GM18508 (cell line): ENCODE data around the gene CHST13.

Source experiments
- ATAC-seq: cut with Tn5 transposase; IDR thresholded peaks from one replicate; pipeline ENCODE4 v1.9.1; 2021; ENCODE audit warnings: moderate number of reproducible peaks; ENCODE audit not compliant: insufficient read depth, unreplicated experiment

The CHST13 gene

DNA sequence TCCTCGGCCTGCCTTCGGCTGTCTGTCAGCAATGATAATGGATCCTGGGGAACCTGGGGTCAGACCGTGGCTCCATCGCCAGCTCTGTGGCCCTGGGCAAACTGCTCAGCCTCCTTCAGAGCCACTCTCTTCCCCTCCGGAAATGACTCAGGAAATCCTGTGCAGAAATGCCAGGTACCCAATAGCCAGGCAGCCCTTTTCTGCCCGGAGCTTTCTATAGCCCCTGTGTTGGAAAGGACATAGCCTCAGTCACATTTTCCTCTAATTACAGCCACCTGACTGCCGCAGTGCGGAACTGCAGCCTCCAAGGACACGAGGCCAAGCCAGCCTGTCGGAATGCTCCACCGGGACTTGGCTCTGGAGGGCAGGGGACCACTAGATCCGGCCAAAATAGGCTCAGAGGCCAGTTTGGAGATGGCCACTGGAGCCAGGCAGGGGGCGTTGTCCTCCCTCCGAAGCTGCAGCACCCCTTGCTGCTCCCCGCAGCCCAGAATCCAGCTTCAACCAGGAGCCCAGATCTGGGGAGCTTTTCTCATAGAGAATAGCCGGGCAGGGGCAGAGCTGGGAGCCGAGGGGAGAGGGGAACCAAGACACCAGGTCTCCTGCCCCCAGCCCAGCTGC lies 36.7 kb upstream of the CHST13 start:
- no peak for ATAC-seq

DNA sequence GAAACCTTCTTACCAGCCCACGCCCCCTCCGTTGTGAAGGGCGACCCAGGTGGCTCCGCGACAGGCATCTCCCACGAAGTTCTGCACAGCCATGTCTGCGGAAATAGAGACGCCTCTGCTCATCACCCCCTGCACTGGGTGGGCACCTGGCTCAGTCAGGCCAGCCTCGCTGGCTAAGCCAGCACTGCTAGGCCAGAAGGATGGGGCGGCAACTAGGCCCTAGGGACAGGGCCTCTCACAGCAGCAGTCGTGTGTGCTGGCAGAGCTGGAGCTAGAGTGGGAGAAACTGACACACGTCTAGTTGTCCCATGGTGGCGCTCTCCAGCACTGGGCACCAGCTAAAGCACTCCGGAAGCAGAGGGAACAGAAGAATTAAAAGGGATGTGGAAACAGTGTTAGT lies 35.8 kb upstream of the CHST13 start:
- no peak for ATAC-seq

DNA sequence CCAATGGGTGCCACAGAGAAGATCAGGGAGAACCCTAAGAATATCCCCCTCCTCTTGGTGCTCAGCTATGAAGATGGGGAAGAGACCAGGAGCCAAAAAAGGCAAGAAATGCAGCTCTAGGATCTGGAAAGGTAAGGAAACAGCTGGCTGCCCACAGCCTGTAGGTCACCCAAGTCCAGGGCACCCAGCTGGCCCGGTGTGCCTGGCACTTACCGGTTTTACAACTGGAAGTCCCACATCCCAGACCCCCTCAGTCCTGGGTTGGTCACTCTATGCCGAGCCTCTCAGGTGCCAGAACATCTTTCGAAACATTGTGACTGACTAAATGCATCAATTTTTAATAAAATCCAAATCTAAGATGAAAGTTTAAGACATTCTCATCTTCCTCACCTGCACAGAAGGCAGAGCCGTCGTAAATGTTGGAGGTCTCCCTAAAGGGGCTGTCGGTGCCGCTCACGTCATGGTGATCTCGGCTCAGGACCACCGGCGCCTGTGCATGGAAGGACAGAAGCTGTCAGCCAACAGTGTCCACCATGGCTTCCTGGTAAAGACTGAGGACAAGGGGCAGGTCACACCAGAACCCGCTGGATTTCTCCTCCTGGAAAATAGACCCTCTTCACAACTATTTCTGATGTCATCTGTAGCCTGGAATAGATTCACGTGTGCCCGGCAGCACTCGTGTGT lies 34.9 kb upstream of the CHST13 start:
- ATAC-seq = no peak

DNA sequence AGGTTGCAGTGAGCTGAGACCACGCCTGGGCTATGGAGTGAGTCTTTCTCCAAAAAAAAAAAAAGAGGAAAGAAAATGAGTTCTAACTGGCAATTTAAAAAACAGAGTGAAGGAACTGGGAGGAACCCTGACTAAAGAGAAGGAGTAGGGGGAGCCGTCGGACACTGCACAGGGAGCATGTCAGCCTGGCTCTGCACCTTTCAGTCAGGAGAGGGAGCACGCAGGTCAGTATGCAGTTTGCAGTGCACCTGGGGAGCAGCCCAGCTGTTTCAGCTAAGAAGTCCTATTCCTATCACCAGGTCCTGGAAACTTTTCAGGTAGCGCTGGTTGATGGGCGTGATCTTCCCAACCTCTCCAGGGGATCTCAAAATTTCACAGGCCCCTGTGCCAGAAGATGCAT lies 33.3 kb upstream of the CHST13 start:
- ATAC-seq = no peak

DNA sequence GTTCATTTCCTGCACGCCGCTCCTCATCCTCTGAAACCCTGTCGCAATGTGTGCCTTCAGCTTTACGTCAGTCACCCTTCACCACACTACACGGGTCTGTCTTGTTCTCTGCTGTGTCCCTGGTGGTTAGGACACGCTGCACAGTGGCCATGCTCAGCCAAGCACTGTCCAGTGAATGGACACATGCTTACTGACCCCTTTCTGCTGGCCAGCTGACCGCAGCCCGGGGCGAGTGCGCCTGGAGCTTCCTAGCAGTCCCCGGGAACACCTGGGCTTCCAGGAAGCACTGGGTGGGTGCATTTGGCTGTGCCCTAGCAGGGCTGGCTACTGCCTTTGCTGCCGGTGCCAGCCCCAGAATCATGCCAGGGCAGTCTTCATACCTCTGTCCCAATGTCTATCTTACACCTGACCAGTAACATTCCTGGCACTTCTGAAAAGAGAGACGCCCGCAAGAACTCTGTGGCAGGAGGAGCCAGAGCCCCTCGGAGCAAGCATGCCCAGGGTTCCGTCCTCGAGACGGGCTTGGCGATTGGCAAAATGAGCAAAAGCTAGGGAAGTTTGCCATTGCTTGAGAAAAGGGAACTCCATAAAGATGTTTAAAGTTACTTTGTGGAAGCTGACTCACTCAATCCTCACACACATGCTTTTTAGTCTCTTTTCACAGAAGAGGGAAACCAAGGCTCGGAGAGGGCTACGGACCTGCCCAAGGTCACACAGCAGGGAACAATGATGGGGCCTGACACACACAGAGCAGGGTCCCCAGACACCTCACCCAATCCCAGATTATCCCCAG lies 32.5 kb upstream of the CHST13 start:
- no peak for ATAC-seq

DNA sequence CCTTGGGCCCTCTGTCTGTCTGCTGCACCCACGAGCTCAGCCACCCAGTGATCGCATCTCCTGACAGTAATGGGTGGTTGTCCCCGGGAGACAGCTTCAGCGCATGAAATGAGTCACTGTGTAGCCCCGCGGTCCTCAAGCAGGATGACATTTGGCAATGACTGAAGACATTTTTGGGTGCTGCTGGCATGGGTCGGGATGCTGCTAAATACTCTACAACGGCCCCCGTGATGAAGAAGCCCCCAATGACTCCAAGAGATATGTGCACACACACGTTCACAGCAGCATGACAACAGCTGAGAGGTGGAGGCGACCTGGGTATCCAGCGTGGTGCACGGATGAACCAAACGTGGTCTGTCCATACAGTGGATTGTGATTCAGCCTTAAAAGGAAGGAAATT lies 30.9 kb upstream of the CHST13 start:
- no peak for ATAC-seq

DNA sequence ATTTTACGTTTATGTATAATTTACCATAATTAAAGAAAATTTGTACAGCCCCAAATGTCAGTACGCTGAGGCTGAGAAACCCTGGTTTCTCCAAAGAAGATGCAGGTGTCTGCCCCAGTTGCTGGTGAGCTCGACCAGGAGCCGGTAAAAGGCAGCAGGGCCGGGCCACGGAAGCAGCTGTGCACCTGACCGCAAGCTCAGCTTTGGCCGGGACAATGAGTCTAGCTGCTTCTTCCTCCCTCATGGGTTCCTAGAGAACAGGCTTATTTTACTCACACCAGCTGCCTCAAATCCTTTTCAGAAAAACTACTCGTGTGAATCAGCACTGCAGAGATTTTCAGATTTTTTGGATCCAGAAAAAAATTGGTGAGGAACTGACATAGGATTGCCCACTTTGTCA lies 30.2 kb upstream of the CHST13 start:
- ATAC-seq = no peak

DNA sequence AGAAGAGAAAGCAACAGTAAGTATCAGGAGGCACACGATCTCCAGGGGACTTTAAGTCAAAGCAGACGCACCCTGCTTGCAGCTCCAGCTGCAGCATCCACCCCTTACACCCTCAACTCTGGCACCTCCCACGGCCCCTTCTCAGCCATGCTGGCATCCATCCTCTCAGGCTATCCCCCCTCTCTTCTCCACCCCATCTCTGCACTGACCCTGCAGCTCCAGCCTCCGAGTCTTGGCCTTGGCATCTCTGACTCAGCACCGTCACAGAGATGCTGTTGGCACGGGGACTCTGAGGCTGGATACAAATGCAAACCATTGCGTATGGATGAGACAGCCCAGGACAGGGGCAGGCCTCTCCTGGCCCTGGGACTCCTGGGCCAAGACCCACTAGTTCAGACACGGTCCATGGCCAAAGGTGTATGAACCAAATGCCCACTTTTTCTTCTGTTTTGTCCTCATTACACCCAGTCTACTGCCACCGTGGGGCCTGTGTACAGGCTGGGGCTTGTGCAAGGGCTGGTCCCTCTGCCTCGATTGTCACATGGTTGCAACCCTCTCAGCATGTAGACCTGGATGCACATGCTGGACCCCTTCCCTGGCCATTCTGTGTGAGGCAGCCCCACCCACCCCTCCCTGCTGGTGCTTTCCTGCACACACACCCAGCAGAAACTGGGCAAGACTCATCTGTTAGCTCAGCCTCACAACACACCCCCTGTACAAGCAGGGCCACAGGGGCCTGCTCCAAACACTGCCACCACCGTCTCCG lies 29.6 kb upstream of the CHST13 start:
- ATAC-seq = no peak

DNA sequence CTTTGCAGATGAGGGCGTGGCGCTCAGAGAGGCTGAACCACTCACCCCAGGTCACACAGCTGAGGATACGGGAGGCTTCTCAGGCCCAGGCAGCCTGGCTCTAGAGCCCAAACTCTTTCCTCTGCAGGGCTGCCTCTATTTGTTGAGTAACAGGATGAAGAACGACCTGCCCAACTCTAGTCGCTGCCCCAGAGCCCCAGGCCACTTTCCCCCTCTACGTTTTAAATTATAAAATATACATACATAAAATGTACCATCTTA lies 29.1 kb upstream of the CHST13 start:
- ATAC-seq = no peak

DNA sequence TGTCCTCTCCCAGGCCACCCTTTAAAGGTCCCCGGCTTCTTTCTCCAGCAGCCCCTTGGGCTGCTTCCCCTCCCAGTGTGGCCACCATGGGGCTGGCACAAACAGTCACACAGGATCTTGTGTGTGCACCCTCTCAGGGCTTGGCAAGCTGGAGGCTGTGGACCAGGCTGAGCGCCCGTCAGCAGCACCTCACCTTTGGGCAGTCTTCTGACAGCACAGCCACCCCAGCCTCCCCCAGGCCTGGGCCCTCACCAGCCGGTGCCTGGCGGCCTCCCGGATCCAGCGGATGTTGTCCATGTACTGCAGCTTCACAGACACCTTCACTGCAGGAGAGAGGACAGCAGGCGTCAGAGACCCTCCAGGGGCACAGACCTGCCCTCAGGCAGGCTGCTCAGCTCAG lies 28.2 kb upstream of the CHST13 start:
- ATAC-seq = no peak

DNA sequence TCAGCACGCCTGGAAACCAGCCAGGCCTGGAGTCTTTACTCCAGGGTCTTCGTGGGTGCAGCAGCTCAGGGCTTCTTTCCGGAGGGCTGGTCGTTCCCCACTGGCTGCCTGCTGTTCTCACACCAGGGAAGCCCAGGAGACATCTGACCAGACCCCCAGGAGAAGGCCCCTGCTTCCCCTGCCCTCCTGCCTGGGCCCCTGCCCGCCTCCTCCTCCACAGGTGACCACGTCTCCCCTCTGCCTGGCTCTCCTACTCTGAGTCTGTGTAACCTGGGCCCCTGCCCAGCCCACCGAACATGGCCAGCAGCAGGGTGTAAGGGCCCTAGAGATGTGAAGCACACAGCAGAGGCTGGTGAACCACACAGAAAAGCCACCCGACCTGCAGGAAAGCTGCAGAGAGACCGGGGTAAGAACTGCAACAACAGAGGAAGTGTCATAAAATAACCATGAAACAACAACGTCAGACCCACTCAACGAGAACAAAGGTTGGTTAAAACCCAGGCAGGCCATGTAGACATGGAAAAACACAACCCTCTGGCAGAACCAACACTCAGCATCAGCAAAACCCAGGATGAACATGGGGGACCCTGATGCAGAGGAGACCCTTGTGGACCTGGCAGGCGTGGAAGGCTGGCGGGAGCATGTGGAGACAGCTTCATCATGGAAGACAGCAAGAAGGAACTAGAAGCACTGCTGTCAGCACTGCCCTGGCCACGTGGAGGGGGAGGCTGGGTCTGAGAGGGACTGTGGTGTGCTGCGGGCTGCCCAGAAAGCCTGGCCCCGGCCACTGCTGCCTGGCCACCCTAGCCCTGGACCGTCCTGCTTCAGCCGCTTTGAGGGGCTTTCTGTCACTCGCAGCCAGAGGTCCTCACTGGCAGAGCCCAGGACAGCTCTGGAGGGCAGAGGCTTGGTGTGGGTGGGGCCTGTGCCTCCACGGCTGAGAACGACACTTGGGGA lies 26.8 kb upstream of the CHST13 start:
- no peak for ATAC-seq

DNA sequence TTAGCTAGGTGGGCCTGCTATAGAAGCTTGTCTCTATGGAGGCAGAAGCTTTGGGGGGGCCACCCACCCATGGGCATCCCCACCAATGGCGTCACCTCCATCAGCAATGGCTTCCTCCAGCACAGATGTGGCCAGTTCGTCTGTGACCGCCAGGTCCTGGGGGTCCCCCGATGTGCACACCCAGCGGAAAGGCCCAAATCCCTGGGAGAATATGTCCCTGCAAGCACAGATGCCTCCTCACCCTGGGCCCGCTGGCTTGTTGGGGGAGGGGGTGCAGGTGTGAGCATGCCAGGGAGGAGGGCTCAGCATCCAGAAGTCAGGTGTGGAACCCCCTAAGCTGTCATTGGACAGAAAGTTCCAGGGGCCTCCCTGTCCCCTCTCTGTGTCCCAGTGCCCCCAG lies 26.0 kb upstream of the CHST13 start:
- ATAC-seq = no peak

DNA sequence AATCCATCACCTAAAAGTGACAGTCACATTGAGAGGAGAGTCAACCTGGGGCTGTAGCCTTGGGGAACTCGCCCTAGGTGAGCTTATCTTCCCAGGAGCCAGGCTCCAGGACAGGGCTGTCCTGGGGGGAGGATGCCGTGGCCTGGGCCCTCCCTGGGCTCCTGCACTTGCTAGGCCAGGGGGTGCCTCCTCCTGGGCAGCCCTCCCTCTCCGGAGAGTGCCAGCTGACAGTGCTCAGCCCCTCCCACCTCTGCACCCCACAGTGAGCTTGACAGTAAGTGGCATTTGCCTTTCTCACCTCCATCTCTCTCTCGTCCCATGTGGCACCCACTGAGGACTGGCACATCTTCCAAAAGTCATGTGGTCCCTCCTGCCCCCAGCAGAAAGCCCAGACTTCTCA lies 25.5 kb upstream of the CHST13 start:
- ATAC-seq = no peak

DNA sequence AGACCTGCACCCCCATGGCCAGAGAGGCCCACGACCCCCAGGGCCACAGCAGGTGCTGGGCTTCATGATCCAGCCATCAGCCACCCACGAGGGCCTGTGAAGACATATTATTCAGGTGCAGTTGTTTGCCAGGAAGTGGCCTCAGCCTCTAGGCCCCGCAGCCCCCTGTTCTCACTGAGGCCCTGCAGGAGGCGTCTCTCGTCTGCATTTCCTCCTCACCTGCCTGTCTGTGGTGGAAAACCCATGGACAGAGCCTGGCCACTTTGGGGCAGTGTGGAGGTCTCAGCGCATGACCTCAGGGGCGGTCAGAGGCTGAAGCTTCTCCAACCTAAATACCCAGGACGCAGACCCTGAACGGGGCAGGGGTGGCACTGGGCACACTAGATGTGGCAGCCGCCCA lies 25.0 kb upstream of the CHST13 start:
- ATAC-seq = no peak

DNA sequence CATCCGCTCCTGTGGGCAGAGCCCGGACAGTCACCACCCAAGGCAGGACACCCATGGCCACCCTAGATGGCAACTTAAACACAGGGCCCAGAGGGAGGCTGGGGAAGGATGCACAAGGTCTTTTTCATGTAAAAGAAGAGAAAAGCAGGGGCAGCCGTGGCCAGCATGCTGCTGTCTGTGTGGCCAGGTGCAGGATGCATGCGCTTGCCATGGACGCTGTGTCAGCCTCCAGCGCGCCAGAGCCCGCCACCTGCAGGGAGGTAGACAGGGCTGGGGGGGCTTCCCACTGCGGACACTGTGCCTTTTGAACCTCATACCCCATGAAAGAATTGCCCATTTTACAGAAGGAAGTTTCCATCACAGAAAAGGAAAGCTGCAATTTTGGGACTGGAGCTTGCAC lies 24.6 kb upstream of the CHST13 start:
- no peak for ATAC-seq

DNA sequence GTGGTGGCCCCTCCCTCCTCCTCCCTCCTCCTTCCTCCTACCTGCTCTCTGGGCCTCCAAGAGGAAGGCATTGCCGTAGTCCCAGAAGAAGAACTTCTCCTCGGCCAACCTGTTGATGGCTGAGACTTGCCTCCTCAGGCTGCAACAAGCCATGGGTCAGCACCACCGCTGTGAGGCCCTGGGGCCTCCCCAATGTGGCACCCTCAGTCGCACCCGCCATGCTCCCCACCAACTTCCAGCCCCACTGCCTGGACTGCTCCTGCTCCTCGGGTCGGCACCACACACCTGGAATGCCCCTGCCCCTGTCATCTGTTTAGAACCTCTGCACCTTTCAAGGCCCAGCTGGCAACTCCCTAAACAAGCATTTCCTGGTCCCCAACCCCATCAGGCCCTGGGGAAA lies 23.9 kb upstream of the CHST13 start:
- ATAC-seq = no peak

DNA sequence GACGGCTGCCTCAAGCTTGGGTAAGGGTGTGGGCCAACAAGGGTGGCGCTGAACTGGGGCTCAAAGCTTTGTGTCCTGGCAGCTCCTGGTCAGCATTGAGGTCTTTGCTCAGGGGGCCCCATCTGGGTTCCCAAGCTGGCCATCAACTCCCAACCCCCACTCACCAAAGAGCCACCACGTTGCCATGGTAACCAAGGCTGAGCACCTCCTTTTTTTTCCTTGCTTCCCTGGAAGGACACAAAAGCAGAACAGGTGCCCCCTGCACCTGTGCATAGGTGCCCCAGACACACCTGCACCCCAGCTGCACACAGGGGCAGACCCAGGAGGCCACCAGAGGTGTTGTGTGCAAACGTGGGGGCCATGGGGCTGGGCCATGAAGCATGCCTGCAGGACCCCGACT lies 22.9 kb upstream of the CHST13 start:
- ATAC-seq = no peak

DNA sequence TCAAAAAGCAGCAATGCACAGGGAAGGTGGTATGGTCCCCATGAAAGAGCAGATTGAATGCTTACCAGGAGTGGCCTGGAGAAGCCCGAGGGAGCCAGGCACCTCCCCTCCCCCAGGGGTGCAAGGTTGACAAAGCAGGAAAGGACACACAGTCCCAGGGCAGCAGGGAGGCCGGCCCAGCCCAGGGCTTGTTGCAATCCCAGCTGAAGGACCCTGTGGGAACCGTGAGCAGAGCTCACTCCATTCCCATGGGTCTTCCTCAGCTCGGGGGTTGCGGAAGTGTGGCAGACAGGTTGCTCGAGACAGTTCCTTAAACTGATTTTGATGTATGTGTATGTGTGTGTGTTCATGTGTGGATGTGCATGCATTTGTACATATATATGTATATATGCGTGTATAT lies 22.2 kb upstream of the CHST13 start:
- no peak for ATAC-seq

DNA sequence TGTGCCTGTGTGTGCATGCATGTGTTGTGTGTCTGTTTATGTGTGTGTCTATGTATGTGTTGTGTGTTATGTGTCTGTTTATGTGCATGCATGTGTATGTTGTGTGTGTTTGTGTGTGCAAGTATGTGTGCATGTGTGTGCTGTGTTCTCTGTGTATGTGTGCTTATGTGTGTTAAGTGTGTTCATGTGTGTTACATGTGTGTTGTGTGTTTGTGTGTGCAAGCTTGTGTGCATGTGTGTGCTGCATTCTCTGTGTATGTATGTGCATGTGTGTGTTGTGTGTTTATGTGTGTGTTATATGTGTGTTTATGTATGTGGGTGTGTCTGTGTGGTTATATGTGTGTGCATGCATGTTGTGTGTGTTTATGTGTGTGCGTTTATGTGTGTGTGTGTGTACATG lies 21.3 kb upstream of the CHST13 start:
- ATAC-seq = no peak

DNA sequence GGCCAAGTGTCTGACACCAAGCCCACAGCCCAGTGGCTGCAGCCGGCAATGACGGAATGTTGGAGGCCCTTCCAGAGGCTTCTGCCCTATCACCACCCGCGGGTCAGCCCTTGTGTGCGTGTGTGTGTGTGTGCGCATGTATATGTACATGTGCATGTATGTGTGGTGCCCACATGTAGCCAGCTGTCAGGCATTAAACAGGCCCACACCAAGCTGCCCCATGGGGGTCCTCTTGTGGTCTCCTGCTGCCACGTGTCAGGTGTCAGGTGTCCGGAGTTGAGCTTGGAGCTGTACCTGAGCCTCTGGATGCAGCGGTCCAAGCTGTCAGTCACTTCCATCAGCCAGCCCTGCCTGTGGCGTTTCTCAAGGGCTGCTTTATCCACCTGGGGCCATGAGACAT lies 20.3 kb upstream of the CHST13 start:
- no peak for ATAC-seq
